Measurements from ENCODE around the gene CHRND. TPM values are rescaled to one million over a fixed set of nuclear protein-coding genes. Genes with fewer than 3 reads are reported as not detected.

Gene CHRND
- total and polyA plus RNA-seq, 2 experiments from 2014 or later, result 0.10 to 0.11 TPM

- TF ChIP-seq ZNF462 (CRISPR knock-in tag; IDR thresholded peaks at IDR 0.05) (no peak), CREB1 (CRISPR knock-in tag; IDR thresholded peaks at IDR 0.05; ENCODE audit: low read depth) (no peak), CTCF (conservative IDR thresholded peaks at IDR 0.05; ENCODE audit: low read depth in 2 of 2) (no peak), ZNF114 (CRISPR knock-in tag; IDR thresholded peaks at IDR 0.05) (no peak), STAT1 (IDR thresholded peaks at IDR 0.05; ENCODE audit: unreplicated experiment) (no peak), EZH2 (IDR thresholded peaks at IDR 0.05; ENCODE audit: low read depth, unreplicated experiment) (no peak), EZH2phosphoT487 (IDR thresholded peaks at IDR 0.05; ENCODE audit: unreplicated experiment) (no peak), ZNF331 (CRISPR knock-in tag; IDR thresholded peaks at IDR 0.05; ENCODE audit: low read depth) (no peak)
These were observed 16.2 kb downstream of the CHRND start (continued) for GRCh38 chr2:232541961-232542714.

Data from GM23338 (cell line).